Fibroblast of lung (primary cell): Measurements from ENCODE around the gene HDAC8.

Source experiments
- EZH2 ChIP-seq: IDR thresholded peaks from 2 replicates; pipeline ENCODE4 v1.5.1; 2012; ENCODE audit warnings: low read length, control low read depth, mild to moderate bottlenecking; ENCODE audit errors: missing control alignments
- TF ChIP-seq, protein P1 (sequence below), 2 donors: IDR thresholded peaks in 1 of 2; conservative IDR thresholded peaks in 1 of 2; 1 replicate in 1 of 2; 2 replicates in 1 of 2; pipeline ENCODE4 v1.5.1; 2011 to 2012; ENCODE audit warnings: low read length in 2 of 2, control low read depth in 1 of 2, inconsistent platforms in 1 of 2, low read depth in 1 of 2, mild to moderate bottlenecking in 1 of 2

DNA sequence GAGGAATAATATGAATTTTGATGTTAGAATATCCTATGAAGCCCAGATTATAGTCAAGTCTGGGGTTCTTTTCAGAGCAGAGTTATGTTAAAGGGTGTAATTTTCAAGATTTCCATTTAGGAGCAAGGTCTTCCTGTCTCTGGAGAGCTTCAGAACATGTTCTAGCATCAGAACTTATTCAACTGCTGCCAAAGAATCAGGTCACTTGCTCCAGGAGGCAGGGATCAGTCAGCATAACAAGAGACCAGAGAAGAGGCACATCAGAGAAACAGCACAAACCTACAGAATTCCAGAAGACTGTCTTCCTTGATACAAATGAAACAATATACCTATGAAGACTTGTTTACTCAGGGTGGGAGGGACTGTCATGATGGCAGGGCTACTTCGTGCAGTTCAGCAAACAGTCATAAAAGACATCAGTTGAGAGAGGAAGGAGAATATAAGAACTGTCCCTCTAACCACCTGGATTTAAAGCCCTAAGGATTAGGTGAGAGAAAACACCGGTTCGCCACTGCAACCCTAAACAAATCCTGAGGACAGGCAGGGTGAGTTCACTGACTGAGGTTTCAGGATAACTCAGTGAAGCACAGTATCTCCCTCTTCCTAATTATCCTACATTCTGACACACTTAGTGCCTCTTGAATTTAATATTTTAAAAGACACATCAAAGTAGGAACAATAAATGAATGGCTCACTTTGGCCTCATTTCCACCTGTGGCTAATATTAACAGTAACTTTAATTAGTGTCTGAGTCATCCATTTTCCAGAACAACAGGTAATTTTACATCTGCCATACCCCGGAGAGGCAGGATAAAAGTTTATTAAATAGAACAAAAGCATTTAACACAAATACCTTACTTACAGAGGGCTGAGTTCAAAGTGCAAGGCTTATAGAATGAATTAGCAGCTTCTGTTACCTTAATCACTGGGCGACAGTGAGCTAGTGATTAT is 93.0 kb downstream of the HDAC8 start:
- TF ChIP-seq, protein P1, sequence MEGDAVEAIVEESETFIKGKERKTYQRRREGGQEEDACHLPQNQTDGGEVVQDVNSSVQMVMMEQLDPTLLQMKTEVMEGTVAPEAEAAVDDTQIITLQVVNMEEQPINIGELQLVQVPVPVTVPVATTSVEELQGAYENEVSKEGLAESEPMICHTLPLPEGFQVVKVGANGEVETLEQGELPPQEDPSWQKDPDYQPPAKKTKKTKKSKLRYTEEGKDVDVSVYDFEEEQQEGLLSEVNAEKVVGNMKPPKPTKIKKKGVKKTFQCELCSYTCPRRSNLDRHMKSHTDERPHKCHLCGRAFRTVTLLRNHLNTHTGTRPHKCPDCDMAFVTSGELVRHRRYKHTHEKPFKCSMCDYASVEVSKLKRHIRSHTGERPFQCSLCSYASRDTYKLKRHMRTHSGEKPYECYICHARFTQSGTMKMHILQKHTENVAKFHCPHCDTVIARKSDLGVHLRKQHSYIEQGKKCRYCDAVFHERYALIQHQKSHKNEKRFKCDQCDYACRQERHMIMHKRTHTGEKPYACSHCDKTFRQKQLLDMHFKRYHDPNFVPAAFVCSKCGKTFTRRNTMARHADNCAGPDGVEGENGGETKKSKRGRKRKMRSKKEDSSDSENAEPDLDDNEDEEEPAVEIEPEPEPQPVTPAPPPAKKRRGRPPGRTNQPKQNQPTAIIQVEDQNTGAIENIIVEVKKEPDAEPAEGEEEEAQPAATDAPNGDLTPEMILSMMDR (conservative IDR thresholded peaks at IDR 0.05 in 1 of 2, IDR thresholded peaks at IDR 0.05 in 1 of 2; ENCODE audit: low read depth in 1 of 2, low read length in 2 of 2) = no peak
- TF ChIP-seq EZH2 = no peak
